Ishikawa (cell line): ENCODE measurements around the gene DOCK8.

ENCODE experiments used
- CEBPB ChIP-seq: IDR thresholded peaks from 2 replicates; pipeline ENCODE4 v1.6.1; 2012
- CREB1 ChIP-seq: IDR thresholded peaks from 2 replicates; pipeline ENCODE4 v1.6.1; 2012; ENCODE audit warnings: low read depth
- EGR1 ChIP-seq: IDR thresholded peaks from 2 replicates; pipeline ENCODE4 v1.6.1; 2012
- EP300 ChIP-seq: IDR thresholded peaks from 2 replicates; pipeline ENCODE4 v1.6.1; 2012; ENCODE audit warnings: borderline replicate concordance
- RAD21 ChIP-seq: IDR thresholded peaks from 2 replicates; pipeline ENCODE4 v1.6.1; 2012; ENCODE audit warnings: low read depth
- YY1 ChIP-seq: IDR thresholded peaks from 2 replicates; pipeline ENCODE4 v1.6.1; 2012; ENCODE audit warnings: low read depth
- ZBTB7A ChIP-seq: IDR thresholded peaks from 2 replicates; pipeline ENCODE4 v1.6.1; 2012; ENCODE audit warnings: low read depth

DNA sequence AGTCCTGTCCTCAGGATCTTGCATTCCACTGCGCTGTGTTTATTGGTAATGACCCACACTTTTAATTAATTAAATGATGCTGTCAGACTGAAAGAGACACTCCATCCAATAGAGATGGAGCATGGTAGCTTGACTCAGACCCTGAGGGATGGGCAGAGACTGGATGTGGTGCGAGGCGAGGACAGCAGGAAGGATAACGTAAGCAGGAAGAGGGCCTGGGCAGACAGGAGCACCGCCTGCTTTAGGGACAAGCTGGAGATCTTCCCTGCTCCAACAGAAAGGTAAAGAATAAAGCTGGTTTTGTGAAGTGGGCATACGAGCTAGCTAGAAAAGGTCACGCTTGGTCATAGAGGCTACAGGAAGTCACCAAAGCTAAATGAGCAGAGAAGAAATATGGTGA, 3.6 kb upstream of the DOCK8 start:
- no peak for TF ChIP-seq CREB1
- no peak for TF ChIP-seq CEBPB
- TF ChIP-seq EP300, result no peak
- no peak for TF ChIP-seq RAD21
- no peak for TF ChIP-seq YY1
- TF ChIP-seq ZBTB7A, result no peak
- no peak for TF ChIP-seq EGR1
